Activated B cell treated with CpG ODN at 0.5 μM for 24 hours (primary cell): Measurements from ENCODE around the gene LOXL1. TPM values are rescaled to one million over a fixed set of nuclear protein-coding genes. Genes with fewer than 3 reads are reported as not detected.

Source experiments
- ATAC-seq: fragments of 200-7000 bp; cut with Tn5 transposase; one replicate; pipeline ENCODE4 v1.10.0; 2021; ENCODE audit warnings: low read depth, mild to moderate bottlenecking, moderate library complexity
- CTCF ChIA-PET: fragments of 350-600 bp; sonication (Branson Sonifier 250); formaldehyde crosslinking; loops from one replicate; lab custom pipeline; 2021; ENCODE audit warnings: antibody characterized with exemption; lab: Charles Lee
- POLR2A ChIA-PET: fragments of 350-600 bp; sonication (Branson Sonifier 250); formaldehyde crosslinking; loops from one replicate; lab custom pipeline; 2021; ENCODE audit warnings: antibody characterized with exemption; lab: Charles Lee
- DNase-seq: peaks from one replicate; pipeline ENCODE4 v3.0.0; 2022
- H3K27ac Mint-ChIP-seq: one replicate; pipeline ENCODE4 v1.8.0; 2020; ENCODE audit warnings: mixed read lengths
- H3K27me3 Mint-ChIP-seq: one replicate; pipeline ENCODE4 v1.8.0; 2021; ENCODE audit warnings: mixed read lengths
- H3K36me3 Mint-ChIP-seq: one replicate; pipeline ENCODE4 v1.8.0; 2021; ENCODE audit warnings: low read depth, mixed read lengths
- H3K4me1 Mint-ChIP-seq: one replicate; pipeline ENCODE4 v1.8.0; 2021; ENCODE audit warnings: mixed read lengths
- H3K4me3 Mint-ChIP-seq: one replicate; pipeline ENCODE4 v1.8.0; 2020; ENCODE audit warnings: mild to moderate bottlenecking, mixed read lengths
- H3K9me3 Mint-ChIP-seq: one replicate; pipeline ENCODE4 v1.8.0; 2020; ENCODE audit warnings: mixed read lengths
- CTCF ChIP-seq: fragments of 200-600 bp; IDR thresholded peaks from one replicate; pipeline ENCODE4 v1.8.0; 2022; ENCODE audit warnings: antibody characterized with exemption, mild to moderate bottlenecking
- intact Hi-C: fragments of 100-400 bp; cut with micrococcal nuclease; formaldehyde crosslinking; loops from one replicate; pipeline ENCODE4 v1.15.1; 2024
- total RNA-seq: library from RNA; stranded (reverse); gene quantifications from 2 replicates; pipeline ENCODE4 v1.2.3, GENCODE V29; 2022

LOXL1 gene
- total RNA-seq, 1 donor from 2014 or later = 1.1 TPM

- ChIA-PET POLR2A (no interaction called here), CTCF (no interaction called here)
- H3K27me3 Mint-ChIP-seq = peaks cover 5% of the 10 kb centered on the region
- no peaks in the 10 kb centered on the region for H3K36me3 Mint-ChIP-seq
- no peak overlapping the region for H3K4me3 Mint-ChIP-seq
- intact Hi-C loops = no loop called here
- DNase-seq = no peak
- ATAC-seq = no peak
- no peak overlapping the region for H3K27ac Mint-ChIP-seq
- H3K4me1 Mint-ChIP-seq = no peaks in the 10 kb centered on the region
- peaks cover 2% of the 10 kb centered on the region for H3K9me3 Mint-ChIP-seq
- no peak for TF ChIP-seq CTCF
Observed at GRCh38 chr15:73889053-73889761, 37.1 kb upstream of the LOXL1 start.

DNA sequence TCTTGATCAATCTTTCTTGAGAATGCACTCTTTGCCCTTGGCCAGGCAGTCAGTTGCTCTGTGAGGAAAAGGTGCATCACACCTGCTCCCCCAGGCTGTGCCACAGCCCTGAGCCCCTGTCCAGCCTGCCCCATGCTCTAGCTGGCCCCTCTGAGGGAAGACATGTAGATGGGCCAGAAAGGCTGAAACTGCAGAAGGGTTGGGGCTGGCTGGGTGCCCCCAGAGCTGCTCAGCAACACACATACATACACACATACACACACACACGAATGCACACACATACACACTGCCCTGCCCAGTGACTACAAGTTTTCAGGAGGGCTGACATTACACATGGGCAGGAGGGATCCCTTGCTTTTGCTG, 36.5 kb upstream of the LOXL1 start:
- no peak for DNase-seq
- ATAC-seq = no peak
- no peak for TF ChIP-seq CTCF
- Mint-ChIP-seq H3K4me3 (no peak overlapping the region), H3K4me1 (no peaks in the 10 kb centered on the region), H3K9me3 (peaks cover 2% of the 10 kb centered on the region), H3K36me3 (no peaks in the 10 kb centered on the region), H3K27ac (no peak overlapping the region), H3K27me3 (peaks cover 5% of the 10 kb centered on the region)
- ChIA-PET CTCF (no interaction called here), POLR2A (no interaction called here)
- intact Hi-C loops = no loop called here

DNA sequence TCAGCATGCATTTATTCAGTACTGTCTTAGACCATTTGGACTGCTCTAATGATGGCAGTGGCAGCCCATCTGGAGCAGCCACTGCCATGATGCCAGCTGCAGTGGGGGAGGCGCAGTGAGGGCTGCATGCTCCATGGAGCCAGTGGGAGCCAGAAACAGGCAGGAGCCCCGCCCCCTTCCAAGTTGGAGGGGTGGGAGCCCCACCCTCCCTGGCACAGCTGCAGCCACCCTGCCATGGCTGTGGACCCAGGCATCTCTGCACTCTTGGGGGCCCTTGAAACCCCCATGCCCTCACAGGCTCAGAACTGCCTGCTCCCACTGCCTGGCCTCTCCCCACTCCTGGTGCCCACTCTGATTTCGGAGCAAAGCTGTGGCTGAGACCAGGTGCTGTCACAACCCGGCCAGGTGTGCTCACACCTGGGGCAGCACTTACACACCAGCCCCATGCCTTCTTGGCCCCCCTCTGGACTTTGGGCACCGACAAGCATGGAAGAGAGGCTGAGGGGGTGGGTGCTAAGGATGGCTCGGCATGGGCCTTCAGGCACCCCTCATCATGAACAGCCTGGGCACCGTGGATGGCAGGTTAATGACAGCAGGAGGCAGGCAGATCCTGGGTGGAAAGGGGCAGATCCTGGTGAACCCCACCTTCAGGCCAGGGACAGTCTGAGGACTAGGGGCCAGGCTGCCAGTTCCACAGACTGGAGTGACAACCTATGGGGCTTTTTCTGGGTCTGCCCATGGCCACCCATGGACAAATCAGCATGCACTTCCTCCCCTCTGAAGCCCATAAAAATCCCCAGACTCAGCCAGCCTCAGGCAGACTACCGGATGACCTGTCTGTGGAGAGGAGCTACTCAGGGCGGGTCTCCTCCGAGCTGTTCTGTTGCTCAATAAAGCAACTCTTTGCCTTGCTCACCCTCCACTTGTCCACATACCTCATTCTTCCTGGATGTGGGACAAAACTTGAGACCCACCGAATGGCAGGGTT, 34.6 kb upstream of the LOXL1 start:
- Mint-ChIP-seq H3K4me3 (no peak overlapping the region), H3K9me3 (peaks cover 2% of the 10 kb centered on the region), H3K27ac (no peak overlapping the region), H3K4me1 (no peaks in the 10 kb centered on the region), H3K36me3 (no peaks in the 10 kb centered on the region), H3K27me3 (peaks cover 5% of the 10 kb centered on the region)
- intact Hi-C loops = no loop called here
- no peak for DNase-seq
- CTCF ChIA-PET = no interaction called here
- POLR2A ChIA-PET = no interaction called here
- TF ChIP-seq CTCF = no peak
- no peak for ATAC-seq

- TF ChIP-seq CTCF = no peak
- peaks cover 3% of the 10 kb centered on the region for H3K27me3 Mint-ChIP-seq
- no peak overlapping the region for H3K27ac Mint-ChIP-seq
- ATAC-seq (no peak), DNase-seq (no peak)
- H3K9me3 Mint-ChIP-seq = peaks cover 2% of the 10 kb centered on the region
- no peaks in the 10 kb centered on the region for H3K4me1 Mint-ChIP-seq
- intact Hi-C loops = no loop called here
- POLR2A ChIA-PET = no interaction called here
- CTCF ChIA-PET = no interaction called here
- H3K36me3 Mint-ChIP-seq = no peaks in the 10 kb centered on the region
- H3K4me3 Mint-ChIP-seq = no peak overlapping the region
Observed at GRCh38 chr15:73892446-73893226, 33.6 kb upstream of the LOXL1 start.
